Astrocyte (in vitro differentiated cells and primary cell): ENCODE data around the gene PELI3. TPM values are rescaled to one million over a fixed set of nuclear protein-coding genes. Genes with fewer than 3 reads are reported as not detected.

Experiments used
- DNase-seq: peaks from one replicate; pipeline ENCODE4 v3.0.0-alpha.2; 2010; ENCODE audit warnings: low read depth
- FAIRE-seq: peaks from 2 replicates; lab custom pipeline; 2011; peaks lifted over from hg19 to GRCh38; lab: Jason Lieb, UNC
- H2AFZ ChIP-seq: 2 replicates; pipeline ENCODE4 v1.6.0; 2012; ENCODE audit warnings: low read depth, low read length, inconsistent platforms
- H3K27ac ChIP-seq: 2 replicates; pipeline ENCODE4 v1.5.1; 2011; ENCODE audit warnings: low read depth, low read length, inconsistent platforms
- H3K27me3 ChIP-seq: 2 replicates; pipeline ENCODE4 v1.6.0; 2011; ENCODE audit warnings: low read length, inconsistent platforms; ENCODE audit not compliant: insufficient read depth
- H3K36me3 ChIP-seq: 2 replicates; pipeline ENCODE4 v1.5.1; 2011; ENCODE audit warnings: low read length, inconsistent platforms; ENCODE audit not compliant: insufficient read depth
- H3K4me1 ChIP-seq: 2 replicates; pipeline ENCODE4 v1.5.1; 2011; ENCODE audit warnings: low read length, inconsistent platforms; ENCODE audit not compliant: insufficient read depth
- H3K4me2 ChIP-seq: 2 replicates; pipeline ENCODE4 v1.6.0; 2012; ENCODE audit warnings: low read length, inconsistent platforms
- H3K4me3 ChIP-seq: 2 replicates; pipeline ENCODE4 v1.5.1; 2011; ENCODE audit warnings: low read depth, mild to moderate bottlenecking, low read length, inconsistent platforms; ENCODE audit not compliant: insufficient read depth
- H3K79me2 ChIP-seq: 2 replicates; pipeline ENCODE4 v1.6.0; 2012; ENCODE audit warnings: mild to moderate bottlenecking, low read length, inconsistent platforms; ENCODE audit not compliant: insufficient read depth
- H3K9ac ChIP-seq: 2 replicates; pipeline ENCODE4 v1.6.0; 2012; ENCODE audit warnings: mild to moderate bottlenecking, low read length, inconsistent platforms
- H3K9me3 ChIP-seq: 2 replicates; pipeline ENCODE4 v1.5.1; 2012; ENCODE audit warnings: low read depth, mild to moderate bottlenecking, low read length, inconsistent platforms; ENCODE audit not compliant: insufficient read depth
- H4K20me1 ChIP-seq: 2 replicates; pipeline ENCODE4 v1.6.0; 2012; ENCODE audit warnings: low read length, inconsistent platforms; ENCODE audit not compliant: insufficient read depth
- H3K27ac Mint-ChIP-seq: one replicate; pipeline ENCODE4 v1.8.0; 2021; ENCODE audit warnings: mild to moderate bottlenecking, mixed read lengths; ENCODE audit not compliant: unreplicated experiment
- H3K27me3 Mint-ChIP-seq: one replicate; pipeline ENCODE4 v1.8.0; 2021; ENCODE audit warnings: low read depth, mixed read lengths; ENCODE audit not compliant: unreplicated experiment
- H3K36me3 Mint-ChIP-seq: one replicate; pipeline ENCODE4 v1.8.0; 2021; ENCODE audit warnings: low read depth, mixed read lengths; ENCODE audit not compliant: unreplicated experiment
- H3K4me1 Mint-ChIP-seq: one replicate; pipeline ENCODE4 v1.8.0; 2021; ENCODE audit warnings: low read depth, mixed read lengths; ENCODE audit not compliant: unreplicated experiment
- H3K4me3 Mint-ChIP-seq: one replicate; pipeline ENCODE4 v1.8.0; 2021; ENCODE audit warnings: mild to moderate bottlenecking, moderate library complexity, mixed read lengths; ENCODE audit not compliant: unreplicated experiment
- H3K9me3 Mint-ChIP-seq: one replicate; pipeline ENCODE4 v1.8.0; 2021; ENCODE audit warnings: mild to moderate bottlenecking, mixed read lengths; ENCODE audit not compliant: unreplicated experiment
- EZH2 ChIP-seq: IDR thresholded peaks from 2 replicates; pipeline ENCODE4 v1.6.1; 2012; ENCODE audit warnings: mild to moderate bottlenecking, low read length, inconsistent platforms; ENCODE audit not compliant: insufficient read depth
- total RNA-seq: library from RNA; stranded (reverse); gene quantifications from 2 replicates; pipeline ENCODE4 v1.2.1, GENCODE V29; 2021
- TF ChIP-seq, protein P1 (sequence below): IDR thresholded peaks from 2 replicates; pipeline ENCODE4 v1.5.1; 2011; ENCODE audit warnings: low read depth, mild to moderate bottlenecking, inconsistent platforms, low read length, moderate library complexity; ENCODE audit not compliant: insufficient read depth

PELI3 gene
- total RNA-seq, 1 donor from 2014 or later: 4.6 TPM

DNA sequence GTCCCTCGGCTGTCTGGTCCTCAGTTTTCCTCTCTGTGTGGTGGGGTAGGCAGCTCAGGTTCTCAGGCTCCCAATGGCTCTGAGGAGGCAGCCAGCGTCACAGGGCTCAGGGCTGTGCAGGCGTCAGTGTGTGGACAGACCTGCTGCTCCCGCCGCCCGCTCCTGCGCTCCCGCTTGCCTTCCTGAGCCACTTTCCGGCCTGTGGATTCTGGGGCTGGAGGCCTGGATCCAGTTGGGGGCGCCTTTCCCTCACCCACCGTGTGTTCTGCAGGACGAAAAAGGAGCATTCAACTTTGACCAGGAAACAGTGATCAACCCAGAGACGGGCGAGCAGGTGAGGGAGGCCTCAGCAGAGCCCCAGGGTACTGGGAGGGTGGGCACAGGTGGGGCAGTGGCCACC lies 28.2 kb downstream of the PELI3 start:
- peaks cover 6% of the 10 kb centered on the region for H4K20me1 ChIP-seq
- FAIRE-seq (no peak), DNase-seq (no peak)
- TF ChIP-seq, protein P1, sequence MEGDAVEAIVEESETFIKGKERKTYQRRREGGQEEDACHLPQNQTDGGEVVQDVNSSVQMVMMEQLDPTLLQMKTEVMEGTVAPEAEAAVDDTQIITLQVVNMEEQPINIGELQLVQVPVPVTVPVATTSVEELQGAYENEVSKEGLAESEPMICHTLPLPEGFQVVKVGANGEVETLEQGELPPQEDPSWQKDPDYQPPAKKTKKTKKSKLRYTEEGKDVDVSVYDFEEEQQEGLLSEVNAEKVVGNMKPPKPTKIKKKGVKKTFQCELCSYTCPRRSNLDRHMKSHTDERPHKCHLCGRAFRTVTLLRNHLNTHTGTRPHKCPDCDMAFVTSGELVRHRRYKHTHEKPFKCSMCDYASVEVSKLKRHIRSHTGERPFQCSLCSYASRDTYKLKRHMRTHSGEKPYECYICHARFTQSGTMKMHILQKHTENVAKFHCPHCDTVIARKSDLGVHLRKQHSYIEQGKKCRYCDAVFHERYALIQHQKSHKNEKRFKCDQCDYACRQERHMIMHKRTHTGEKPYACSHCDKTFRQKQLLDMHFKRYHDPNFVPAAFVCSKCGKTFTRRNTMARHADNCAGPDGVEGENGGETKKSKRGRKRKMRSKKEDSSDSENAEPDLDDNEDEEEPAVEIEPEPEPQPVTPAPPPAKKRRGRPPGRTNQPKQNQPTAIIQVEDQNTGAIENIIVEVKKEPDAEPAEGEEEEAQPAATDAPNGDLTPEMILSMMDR: no peak
- TF ChIP-seq EZH2: no peak
- H3K79me2 ChIP-seq: no peaks in the 10 kb centered on the region
- Mint-ChIP-seq H3K4me3 (no peak overlapping the region), H3K27ac (no peak overlapping the region), H3K4me1 (no peaks in the 10 kb centered on the region), H3K27me3 (no peaks in the 10 kb centered on the region), H3K36me3 (peaks cover 19% of the 10 kb centered on the region), H3K9me3 (no peaks in the 10 kb centered on the region)
- no peak overlapping the region for H3K27ac ChIP-seq
- H3K27me3 ChIP-seq: no peaks in the 10 kb centered on the region
- H3K4me2 ChIP-seq: no peak overlapping the region
- no peak overlapping the region for H2AFZ ChIP-seq
- peaks cover 6% of the 10 kb centered on the region for H3K4me1 ChIP-seq
- no peaks in the 10 kb centered on the region for H3K9me3 ChIP-seq
- peaks cover 6% of the 10 kb centered on the region for H3K36me3 ChIP-seq
- no peak overlapping the region for H3K4me3 ChIP-seq
- H3K9ac ChIP-seq: no peak overlapping the region

DNA sequence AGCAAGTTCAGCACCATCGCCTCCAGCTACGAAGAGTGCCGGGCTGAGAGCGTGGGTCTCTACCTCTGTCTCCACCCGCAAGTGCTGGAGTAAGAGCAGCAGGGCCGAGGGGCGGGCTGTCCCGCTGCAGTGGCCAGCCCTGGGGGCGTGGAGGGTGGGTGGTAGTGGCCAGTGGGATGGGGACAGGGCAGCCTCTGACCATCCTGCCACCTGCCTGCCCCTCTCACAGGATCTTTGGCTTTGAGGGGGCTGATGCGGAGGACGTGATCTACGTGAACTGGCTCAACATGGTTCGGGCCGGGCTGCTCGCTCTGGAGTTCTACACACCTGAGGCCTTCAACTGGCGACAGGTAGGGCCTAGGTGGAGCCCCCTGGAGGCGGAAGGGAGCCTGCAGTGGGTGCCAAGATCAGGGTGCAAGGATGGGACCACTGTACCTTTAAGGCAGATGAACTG lies 28.7 kb downstream of the PELI3 start:
- H3K4me1 Mint-ChIP-seq: no peaks in the 10 kb centered on the region
- no peak overlapping the region for H3K4me2 ChIP-seq
- no peaks in the 10 kb centered on the region for H3K79me2 ChIP-seq
- no peaks in the 10 kb centered on the region for H3K9me3 Mint-ChIP-seq
- no peak overlapping the region for H2AFZ ChIP-seq
- H3K4me3 ChIP-seq: no peak overlapping the region
- H3K27me3 ChIP-seq: no peaks in the 10 kb centered on the region
- FAIRE-seq (no peak), DNase-seq (no peak)
- H3K4me3 Mint-ChIP-seq: no peak overlapping the region
- H3K4me1 ChIP-seq: peaks cover 6% of the 10 kb centered on the region
- peaks cover 6% of the 10 kb centered on the region for H3K36me3 ChIP-seq
- H3K27ac Mint-ChIP-seq: no peak overlapping the region
- H3K9me3 ChIP-seq: no peaks in the 10 kb centered on the region
- no peak overlapping the region for H3K27ac ChIP-seq
- no peaks in the 10 kb centered on the region for H3K27me3 Mint-ChIP-seq
- H3K9ac ChIP-seq: no peak overlapping the region
- H3K36me3 Mint-ChIP-seq: peaks cover 18% of the 10 kb centered on the region
- H4K20me1 ChIP-seq: peaks cover 6% of the 10 kb centered on the region
- TF ChIP-seq, protein P1: no peak

DNA sequence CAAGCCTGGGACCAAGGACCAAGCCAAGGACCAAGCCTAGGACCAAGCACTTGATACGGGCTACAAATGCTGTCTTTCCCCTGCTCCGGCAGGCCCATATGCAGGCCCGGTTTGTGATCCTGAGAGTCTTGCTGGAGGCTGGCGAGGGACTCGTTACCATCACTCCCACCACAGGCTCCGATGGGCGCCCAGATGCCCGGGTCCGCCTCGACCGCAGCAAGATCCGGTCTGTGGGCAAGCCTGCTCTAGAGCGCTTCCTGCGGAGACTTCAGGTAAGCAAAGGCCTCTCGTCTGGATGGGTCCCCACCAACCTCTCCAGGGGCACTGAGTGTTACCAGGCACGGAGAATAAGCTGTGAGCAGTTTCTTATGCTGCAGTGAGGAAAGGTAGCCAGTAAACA lies 30.5 kb downstream of the PELI3 start:
- DNase-seq (no peak), FAIRE-seq (no peak)
- peaks cover 18% of the 10 kb centered on the region for H3K36me3 Mint-ChIP-seq
- Histone ChIP-seq H3K79me2 (no peaks in the 10 kb centered on the region), H4K20me1 (peaks cover 6% of the 10 kb centered on the region), H3K9me3 (no peaks in the 10 kb centered on the region), H3K27me3 (no peaks in the 10 kb centered on the region), H3K9ac (no peak overlapping the region), H3K4me1 (peaks cover 6% of the 10 kb centered on the region), H3K4me2 (no peak overlapping the region), H3K36me3 (peaks cover 6% of the 10 kb centered on the region), H2AFZ (no peak overlapping the region), H3K27ac (no peak overlapping the region), H3K4me3 (no peak overlapping the region)
- no peaks in the 10 kb centered on the region for H3K9me3 Mint-ChIP-seq
- no peaks in the 10 kb centered on the region for H3K4me1 Mint-ChIP-seq
- TF ChIP-seq, protein P1: no peak
- no peak for TF ChIP-seq EZH2
- H3K27ac Mint-ChIP-seq: no peak overlapping the region
- no peaks in the 10 kb centered on the region for H3K27me3 Mint-ChIP-seq
- H3K4me3 Mint-ChIP-seq: no peak overlapping the region
